ENCODE data around the gene TAS1R3.

Gene TAS1R3

GRCh38 chr1:1317420-1317819, 13.7 kb upstream of the TAS1R3 start:
- no peak for TF ChIP-seq CTCF (IDR thresholded peaks at IDR 0.05; ENCODE audit: low read depth, low read length, missing control alignments)
- H3K4me3 ChIP-seq (ENCODE audit: low read depth, low read length), result no peak overlapping the region
- DNase-seq (ENCODE audit: low read depth), result no peak

GRCh38 chr1:1318131-1318652, 12.9 kb upstream of the TAS1R3 start:
- H3K4me3 ChIP-seq (ENCODE audit: low read depth, low read length), result no peak overlapping the region
- no peak for TF ChIP-seq CTCF (IDR thresholded peaks at IDR 0.05; ENCODE audit: low read depth, low read length, missing control alignments)
- no peak for DNase-seq (ENCODE audit: low read depth)

- H3K4me3 ChIP-seq (ENCODE audit: low read depth, low read length), result no peak overlapping the region
- no peak for DNase-seq (ENCODE audit: low read depth)
- TF ChIP-seq CTCF (IDR thresholded peaks at IDR 0.05; ENCODE audit: low read depth, low read length, missing control alignments), result no peak
Measured at GRCh38 chr1:1318777-1319645, 12.1 kb upstream of the TAS1R3 start.

- DNase-seq (ENCODE audit: low read depth), result no peak
Measured at GRCh38 chr1:1319646-1319941, 11.5 kb upstream of the TAS1R3 start.

GRCh38 chr1:1320666-1321448, 10.2 kb upstream of the TAS1R3 start:
- no peak for TF ChIP-seq CTCF (IDR thresholded peaks at IDR 0.05; ENCODE audit: low read depth, low read length, missing control alignments)
- no peak for DNase-seq (ENCODE audit: low read depth)
- no peak overlapping the region for H3K4me3 ChIP-seq (ENCODE audit: low read depth, low read length)

More at GRCh38 chr1:1319646-1319941, 11.5 kb upstream of the TAS1R3 start:
- H3K4me3 ChIP-seq (ENCODE audit: low read depth, low read length), result no peak overlapping the region
- no peak for TF ChIP-seq CTCF (IDR thresholded peaks at IDR 0.05; ENCODE audit: low read depth, low read length, missing control alignments)

- TF ChIP-seq CTCF (IDR thresholded peaks at IDR 0.05; ENCODE audit: low read depth, low read length, missing control alignments), result no peak
- no peak for DNase-seq (ENCODE audit: low read depth)
- no peak overlapping the region for H3K4me3 ChIP-seq (ENCODE audit: low read depth, low read length)
Measured at GRCh38 chr1:1321477-1321876, 9.6 kb upstream of the TAS1R3 start.
